Endodermal cell (in vitro differentiated cells): ENCODE data around the gene MREG. TPM values are rescaled to one million over a fixed set of nuclear protein-coding genes. Genes with fewer than 3 reads are reported as not detected.

Source experiments
- DNase-seq: peaks from one replicate; pipeline ENCODE4 v3.0.0-alpha.2; 2017
- H3K27ac ChIP-seq: 2 replicates; pipeline ENCODE4 v1.5.1; 2013; ENCODE audit warnings: mild to moderate bottlenecking, low read depth, low read length, moderate library complexity
- H3K27me3 ChIP-seq: 2 replicates; pipeline ENCODE4 v1.6.1; 2013; ENCODE audit warnings: mild to moderate bottlenecking, low read length, moderate library complexity; ENCODE audit not compliant: insufficient read depth, control insufficient read depth, poor library complexity, severe bottlenecking
- H3K36me3 ChIP-seq: 2 replicates; pipeline ENCODE4 v1.7.0; 2013; ENCODE audit warnings: mild to moderate bottlenecking, low read length, moderate library complexity; ENCODE audit not compliant: control insufficient read depth, insufficient read depth
- H3K4me1 ChIP-seq: one replicate; pipeline ENCODE4 v1.7.0; 2013; ENCODE audit warnings: low read length; ENCODE audit not compliant: control insufficient read depth, insufficient read depth
- H3K4me3 ChIP-seq: 2 replicates; pipeline ENCODE4 v1.5.1; 2013; ENCODE audit warnings: mild to moderate bottlenecking, low read length, moderate library complexity
- H3K9ac ChIP-seq: 2 replicates; pipeline ENCODE4 v1.6.1; 2013; ENCODE audit warnings: mild to moderate bottlenecking, low read length, moderate library complexity; ENCODE audit not compliant: poor library complexity, severe bottlenecking; ENCODE audit errors: extremely low read depth
- H3K9me3 ChIP-seq: 2 replicates; pipeline ENCODE4 v1.6.1; 2013; ENCODE audit warnings: mild to moderate bottlenecking, low read length, moderate library complexity; ENCODE audit not compliant: control insufficient read depth
- H3K27ac Mint-ChIP-seq: 2 replicates; pipeline ENCODE4 v1.8.0; 2020; ENCODE audit warnings: mixed read lengths
- H3K27me3 Mint-ChIP-seq: 2 replicates; pipeline ENCODE4 v1.8.0; 2021; ENCODE audit warnings: mild to moderate bottlenecking, mixed read lengths; ENCODE audit not compliant: insufficient read depth
- H3K36me3 Mint-ChIP-seq: 2 replicates; pipeline ENCODE4 v1.8.0; 2020; ENCODE audit warnings: low read depth, mixed read lengths
- H3K4me1 Mint-ChIP-seq: 2 replicates; pipeline ENCODE4 v1.8.0; 2020; ENCODE audit warnings: mixed read lengths
- H3K4me3 Mint-ChIP-seq: 2 replicates; pipeline ENCODE4 v1.8.0; 2020; ENCODE audit warnings: mild to moderate bottlenecking, moderate library complexity, mixed read lengths
- H3K9me3 Mint-ChIP-seq: 2 replicates; pipeline ENCODE4 v1.8.0; 2020; ENCODE audit warnings: mild to moderate bottlenecking, mixed read lengths
- CTCF ChIP-seq: fragments of 200-600 bp; sonication (generic); conservative IDR thresholded peaks from 2 replicates; pipeline ENCODE4 v1.5.0; 2021; ENCODE audit warnings: antibody characterized with exemption, mild to moderate bottlenecking
- WGBS, 2 experiments: methylation state at CpG; one replicate each; pipeline versions ENCODE4 v1.1.5 to v1.1.7; 2013; ENCODE audit warnings: missing lambda C conversion rate in 2 of 2, mixed read lengths in 1 of 2; ENCODE audit not compliant: insufficient coverage in 1 of 2, insufficient read length in 1 of 2; 5-methylcytosine and 5-hydroxymethylcytosine counted together
- total RNA-seq, 2 donors: library from RNA; stranded (reverse); fragmentation: NEBNext Ultra II Directional in 1 of 2; extraction: Animal tissue kit (Norgen Biotek cat#: 25700) in 1 of 2; gene quantifications; 2 replicates in 1 of 2; 3 replicates in 1 of 2; pipeline ENCODE4 v1.2.1, GENCODE V29; 2021

Gene MREG
- total RNA-seq, 2 donors from 2014 or later: 13.0 to 17.8 TPM

- Histone ChIP-seq H3K9ac (no peak overlapping the region), H3K4me1 (no peaks in the 10 kb centered on the region), H3K4me3 (no peak overlapping the region), H3K36me3 (peaks cover 13% of the 10 kb centered on the region), H3K9me3 (peaks cover 6% of the 10 kb centered on the region), H3K27ac (no peak overlapping the region), H3K27me3 (no peaks in the 10 kb centered on the region)
- Mint-ChIP-seq H3K4me3 (no peak overlapping the region), H3K9me3 (peaks cover 8% of the 10 kb centered on the region), H3K36me3 (peaks cover 18% of the 10 kb centered on the region), H3K27me3 (no peaks in the 10 kb centered on the region), H3K27ac (no peak overlapping the region), H3K4me1 (peaks cover 3% of the 10 kb centered on the region)
- DNase-seq: no peak
- WGBS, 2 experiments: 88 to 97% methylated on average over 2 of the region's 3 CpGs
- no peak for TF ChIP-seq CTCF
Measured at GRCh38 chr2:216056739-216057138, 43.4 kb upstream of the MREG start.

- H3K27ac ChIP-seq: no peak overlapping the region
- no peaks in the 10 kb centered on the region for H3K27me3 Mint-ChIP-seq
- peaks cover 10% of the 10 kb centered on the region for H3K9me3 ChIP-seq
- no peaks in the 10 kb centered on the region for H3K4me1 ChIP-seq
- peaks cover 25% of the 10 kb centered on the region for H3K36me3 Mint-ChIP-seq
- no peaks in the 10 kb centered on the region for H3K27me3 ChIP-seq
- TF ChIP-seq CTCF: no peak
- peaks cover 13% of the 10 kb centered on the region for H3K36me3 ChIP-seq
- DNase-seq: no peak
- no peak overlapping the region for H3K4me3 ChIP-seq
- peaks cover 11% of the 10 kb centered on the region for H3K9me3 Mint-ChIP-seq
- H3K4me3 Mint-ChIP-seq: no peak overlapping the region
- peaks cover 3% of the 10 kb centered on the region for H3K4me1 Mint-ChIP-seq
- no peak overlapping the region for H3K27ac Mint-ChIP-seq
- H3K9ac ChIP-seq: no peak overlapping the region
- WGBS, 2 experiments: 88 to 94% methylated on average over 4 of the region's 4 CpGs
Measured at GRCh38 chr2:216055680-216056079, 42.3 kb upstream of the MREG start.

GRCh38 chr2:216052420-216052819, 39.1 kb upstream of the MREG start:
- H3K9me3 ChIP-seq: peaks cover 10% of the 10 kb centered on the region
- WGBS, 2 experiments: 87 to 100% methylated on average over 2 of the region's 2 CpGs
- H3K4me1 ChIP-seq: no peaks in the 10 kb centered on the region
- Mint-ChIP-seq H3K36me3 (peaks cover 29% of the 10 kb centered on the region), H3K27me3 (no peaks in the 10 kb centered on the region), H3K4me3 (no peak overlapping the region), H3K9me3 (peaks cover 8% of the 10 kb centered on the region), H3K4me1 (no peaks in the 10 kb centered on the region), H3K27ac (no peak overlapping the region)
- H3K27ac ChIP-seq: no peak overlapping the region
- TF ChIP-seq CTCF: no peak
- no peak for DNase-seq
- H3K27me3 ChIP-seq: no peaks in the 10 kb centered on the region
- H3K36me3 ChIP-seq: peaks cover 5% of the 10 kb centered on the region
- H3K9ac ChIP-seq: no peak overlapping the region
- H3K4me3 ChIP-seq: no peak overlapping the region
